Measurements from ENCODE around the gene ANKRD27.

DNA sequence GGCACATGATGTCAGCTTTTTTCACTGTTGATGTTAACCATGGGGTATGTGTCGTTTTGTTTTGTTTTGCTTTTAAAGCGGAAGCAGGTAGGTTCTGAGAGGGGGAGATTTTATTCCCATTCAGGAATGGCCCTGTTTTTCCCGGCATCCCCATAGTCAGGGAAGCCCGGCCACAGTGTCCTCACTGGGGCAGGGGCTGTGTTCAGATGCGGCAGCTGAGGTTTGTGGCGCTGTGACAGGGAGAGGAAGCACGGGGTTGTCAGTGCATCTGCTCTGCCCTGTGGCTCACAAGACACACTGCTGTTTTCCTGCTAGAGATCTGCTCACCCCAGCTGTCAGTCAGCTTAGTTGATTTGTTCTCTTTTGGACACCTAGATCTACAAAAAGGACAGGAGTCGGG, 27.6 kb downstream of the ANKRD27 start:
- TF ChIP-seq, protein P1, sequence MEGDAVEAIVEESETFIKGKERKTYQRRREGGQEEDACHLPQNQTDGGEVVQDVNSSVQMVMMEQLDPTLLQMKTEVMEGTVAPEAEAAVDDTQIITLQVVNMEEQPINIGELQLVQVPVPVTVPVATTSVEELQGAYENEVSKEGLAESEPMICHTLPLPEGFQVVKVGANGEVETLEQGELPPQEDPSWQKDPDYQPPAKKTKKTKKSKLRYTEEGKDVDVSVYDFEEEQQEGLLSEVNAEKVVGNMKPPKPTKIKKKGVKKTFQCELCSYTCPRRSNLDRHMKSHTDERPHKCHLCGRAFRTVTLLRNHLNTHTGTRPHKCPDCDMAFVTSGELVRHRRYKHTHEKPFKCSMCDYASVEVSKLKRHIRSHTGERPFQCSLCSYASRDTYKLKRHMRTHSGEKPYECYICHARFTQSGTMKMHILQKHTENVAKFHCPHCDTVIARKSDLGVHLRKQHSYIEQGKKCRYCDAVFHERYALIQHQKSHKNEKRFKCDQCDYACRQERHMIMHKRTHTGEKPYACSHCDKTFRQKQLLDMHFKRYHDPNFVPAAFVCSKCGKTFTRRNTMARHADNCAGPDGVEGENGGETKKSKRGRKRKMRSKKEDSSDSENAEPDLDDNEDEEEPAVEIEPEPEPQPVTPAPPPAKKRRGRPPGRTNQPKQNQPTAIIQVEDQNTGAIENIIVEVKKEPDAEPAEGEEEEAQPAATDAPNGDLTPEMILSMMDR (IDR thresholded peaks at IDR 0.05): no peak
- no peak for TF ChIP-seq POLR2A (IDR thresholded peaks at IDR 0.05)

Measured in esophagus squamous epithelium (tissue), 4 donors.